Keratinocyte (primary cell): ENCODE results near the gene LIM2. TPM values are rescaled to one million over a fixed set of nuclear protein-coding genes. Genes with fewer than 3 reads are reported as not detected.

Experiments
- DNase-seq: peaks from one replicate; pipeline ENCODE4 v3.0.0-alpha.2; 2011; ENCODE audit warnings: low read depth, missing footprints, low spot score
- FAIRE-seq: peaks from 2 replicates; lab custom pipeline; 2011; peaks lifted over from hg19 to GRCh38; lab: Jason Lieb, UNC
- H2AFZ ChIP-seq: 2 replicates; pipeline ENCODE4 v1.6.0; 2012; ENCODE audit warnings: low read length, control low read depth, inconsistent platforms; ENCODE audit not compliant: control insufficient read depth
- H3K27ac ChIP-seq: 2 replicates; pipeline ENCODE4 v1.5.1; 2011; ENCODE audit warnings: low read length; ENCODE audit not compliant: control insufficient read depth, insufficient read depth
- H3K27me3 ChIP-seq: 3 replicates; pipeline ENCODE4 v1.6.0; 2011; ENCODE audit warnings: low read length; ENCODE audit not compliant: control insufficient read depth, insufficient read depth; ENCODE audit errors: extremely low read depth
- H3K36me3 ChIP-seq, 2 experiments: 2 replicates in 1 of 2; 3 replicates in 1 of 2; pipeline ENCODE4 v1.5.1; 2011; ENCODE audit warnings: low read length in 2 of 2, mild to moderate bottlenecking in 1 of 2; ENCODE audit not compliant: control insufficient read depth in 2 of 2, insufficient read depth in 2 of 2; ENCODE audit errors: extremely low read depth in 1 of 2
- H3K4me1 ChIP-seq: 3 replicates; pipeline ENCODE4 v1.5.1; 2011; ENCODE audit warnings: low read length; ENCODE audit not compliant: control insufficient read depth, insufficient read depth; ENCODE audit errors: extremely low read depth
- H3K4me2 ChIP-seq: 3 replicates; pipeline ENCODE4 v1.6.0; 2011; ENCODE audit warnings: low read depth, low read length; ENCODE audit not compliant: control insufficient read depth, insufficient read depth; ENCODE audit errors: extremely low read depth
- H3K4me3 ChIP-seq, 3 experiments: fragments of 200-600 bp in 1 of 3; sonication (generic) in 1 of 3; 2 replicates in 2 of 3; 3 replicates in 1 of 3; pipeline ENCODE4 v1.5.1; 2011 to 2016; ENCODE audit warnings: low read length in 3 of 3, mild to moderate bottlenecking in 3 of 3, control low read depth in 2 of 3, inconsistent platforms in 1 of 3, low read depth in 1 of 3, mixed read lengths in 1 of 3, mixed run types in 1 of 3, moderate library complexity in 1 of 3; ENCODE audit not compliant: control insufficient read depth in 2 of 3, insufficient read depth in 2 of 3; ENCODE audit errors: extremely low read depth in 1 of 3
- H3K79me2 ChIP-seq: 2 replicates; pipeline ENCODE4 v1.6.0; 2012; ENCODE audit warnings: low read length; ENCODE audit not compliant: control insufficient read depth, insufficient read depth
- H3K9ac ChIP-seq: 3 replicates; pipeline ENCODE4 v1.6.0; 2011; ENCODE audit warnings: low read length; ENCODE audit not compliant: control insufficient read depth, insufficient read depth; ENCODE audit errors: extremely low read depth
- H3K9me1 ChIP-seq: 3 replicates; pipeline ENCODE4 v1.6.0; 2011; ENCODE audit warnings: low read length; ENCODE audit not compliant: control insufficient read depth, insufficient read depth; ENCODE audit errors: extremely low read depth
- H3K9me3 ChIP-seq: 2 replicates; pipeline ENCODE4 v1.5.1; 2012; ENCODE audit warnings: low read depth, low read length; ENCODE audit not compliant: control insufficient read depth
- H4K20me1 ChIP-seq: 3 replicates; pipeline ENCODE4 v1.6.0; 2011; ENCODE audit warnings: low read length; ENCODE audit not compliant: control insufficient read depth, insufficient read depth; ENCODE audit errors: extremely low read depth
- EZH2 ChIP-seq: IDR thresholded peaks from one replicate; pipeline ENCODE4 v1.6.1; 2012; ENCODE audit warnings: inconsistent platforms, mild to moderate bottlenecking, low read length, moderate library complexity
- dilution Hi-C: fragments of 300-500 bp; cut with MboI; formaldehyde crosslinking; loops from one replicate; pipeline ENCODE4 v1.7.0; 2020; ENCODE audit warnings: low sequenced_read_pairs; ENCODE audit not compliant: extremely low pct_ligation_motif_present
- polyA plus RNA-seq, 5 experiments: library from polyadenylated mRNA; depleted of rRNA in 3 of 5; stranded (reverse) in 3 of 5; stranded (forward) in 1 of 5; unstranded in 1 of 5; fragments of >200 nt; gene quantifications; 1 replicate in 1 of 5; 2 replicates in 3 of 5; 3 replicates in 1 of 5; pipeline versions ENCODE4 v1.2.1 to v1.2.3, GENCODE V29; 2011 to 2012; ENCODE audit warnings: missing spikeins in 2 of 5, low read depth in 1 of 5, low replicate concordance in 1 of 5
- TF ChIP-seq, protein P1 (sequence below), 3 experiments: IDR thresholded peaks in 1 of 3; conservative IDR thresholded peaks in 1 of 3; optimal IDR thresholded peaks in 1 of 3; 2 replicates in 2 of 3; 3 replicates in 1 of 3; pipeline versions ENCODE3 to v1.5.1; 2011; ENCODE audit warnings: low read length in 3 of 3, mild to moderate bottlenecking in 3 of 3, moderate library complexity in 2 of 3, control low read depth in 1 of 3, inconsistent platforms in 1 of 3; ENCODE audit not compliant: insufficient read depth in 2 of 3; ENCODE audit errors: extremely low read depth in 1 of 3

The LIM2 gene
- polyA plus RNA-seq, 1 donor (not counting 4 experiments of a cell fraction or from before 2014, with no cell fraction given): not detected

DNA sequence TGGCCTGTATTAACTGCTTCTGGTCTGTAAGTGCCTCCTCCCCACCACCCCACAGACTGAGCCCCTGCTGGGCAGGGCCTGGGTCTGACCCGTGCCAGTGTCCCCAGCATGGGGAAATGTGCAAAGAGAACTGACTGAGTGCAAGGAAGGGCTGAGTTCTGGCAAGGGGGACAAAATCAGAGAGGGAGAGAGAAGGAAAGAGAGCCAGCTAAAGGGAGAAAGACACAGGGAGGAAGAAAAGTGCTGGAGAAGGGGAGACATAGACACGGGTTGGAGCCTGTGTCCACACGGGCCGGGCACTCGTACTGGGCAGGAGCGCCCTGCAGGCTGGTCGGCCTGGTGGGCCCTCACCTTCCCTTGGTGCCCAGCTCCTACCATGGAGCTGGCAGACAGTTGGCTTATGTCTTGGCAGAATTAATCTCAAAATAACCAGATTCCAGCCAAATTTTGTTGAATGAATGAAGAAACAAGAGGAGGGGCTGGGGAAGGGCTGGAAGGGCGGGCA is 16.5 kb downstream of the LIM2 start:
- no peak for FAIRE-seq
- dilution Hi-C loops: no loop called here

DNA sequence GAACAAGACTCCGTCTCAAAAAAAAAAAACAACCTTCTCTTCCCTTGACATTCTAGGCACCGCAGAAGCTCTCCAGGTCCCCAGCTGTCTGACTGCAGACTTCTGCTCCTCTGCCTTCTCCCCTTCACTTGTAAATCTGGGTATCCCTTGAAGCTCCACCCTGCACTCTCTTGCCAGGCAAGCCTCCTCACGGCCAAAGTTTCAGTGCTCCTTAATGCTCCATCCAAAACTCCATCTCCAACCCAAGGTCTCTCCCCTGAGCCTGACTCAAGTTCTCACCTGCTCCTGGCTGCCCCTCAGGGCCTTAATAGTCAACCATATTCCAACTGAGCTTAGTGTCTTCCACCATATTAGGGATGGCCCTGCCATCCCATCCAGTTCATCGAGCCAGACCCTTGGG is 17.5 kb downstream of the LIM2 start:
- H3K4me1 ChIP-seq: peaks cover 3% of the 10 kb centered on the region
- H4K20me1 ChIP-seq: no peaks in the 10 kb centered on the region
- H3K9me3 ChIP-seq: no peaks in the 10 kb centered on the region
- no peak overlapping the region for H2AFZ ChIP-seq
- H3K36me3 ChIP-seq: no peaks in the 10 kb centered on the region
- H3K27ac ChIP-seq: no peak overlapping the region
- H3K9me1 ChIP-seq: no peaks in the 10 kb centered on the region
- H3K4me2 ChIP-seq: no peak overlapping the region
- no peak for FAIRE-seq
- TF ChIP-seq, protein P1, sequence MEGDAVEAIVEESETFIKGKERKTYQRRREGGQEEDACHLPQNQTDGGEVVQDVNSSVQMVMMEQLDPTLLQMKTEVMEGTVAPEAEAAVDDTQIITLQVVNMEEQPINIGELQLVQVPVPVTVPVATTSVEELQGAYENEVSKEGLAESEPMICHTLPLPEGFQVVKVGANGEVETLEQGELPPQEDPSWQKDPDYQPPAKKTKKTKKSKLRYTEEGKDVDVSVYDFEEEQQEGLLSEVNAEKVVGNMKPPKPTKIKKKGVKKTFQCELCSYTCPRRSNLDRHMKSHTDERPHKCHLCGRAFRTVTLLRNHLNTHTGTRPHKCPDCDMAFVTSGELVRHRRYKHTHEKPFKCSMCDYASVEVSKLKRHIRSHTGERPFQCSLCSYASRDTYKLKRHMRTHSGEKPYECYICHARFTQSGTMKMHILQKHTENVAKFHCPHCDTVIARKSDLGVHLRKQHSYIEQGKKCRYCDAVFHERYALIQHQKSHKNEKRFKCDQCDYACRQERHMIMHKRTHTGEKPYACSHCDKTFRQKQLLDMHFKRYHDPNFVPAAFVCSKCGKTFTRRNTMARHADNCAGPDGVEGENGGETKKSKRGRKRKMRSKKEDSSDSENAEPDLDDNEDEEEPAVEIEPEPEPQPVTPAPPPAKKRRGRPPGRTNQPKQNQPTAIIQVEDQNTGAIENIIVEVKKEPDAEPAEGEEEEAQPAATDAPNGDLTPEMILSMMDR (optimal IDR thresholded peaks at IDR 0.05 in 1 of 3, IDR thresholded peaks at IDR 0.05 in 1 of 3, conservative IDR thresholded peaks at IDR 0.05 in 1 of 3; ENCODE audit: extremely low read depth in 1 of 3, insufficient read depth in 2 of 3, low read length in 3 of 3): no peak
- no peak for TF ChIP-seq EZH2
- H3K4me3 ChIP-seq: no peak overlapping the region
- DNase-seq: no peak
- peaks cover 6% of the 10 kb centered on the region for H3K79me2 ChIP-seq
- dilution Hi-C loops: no loop called here
- no peak overlapping the region for H3K9ac ChIP-seq
- H3K27me3 ChIP-seq: no peaks in the 10 kb centered on the region

More for the DNA sequence above, 16.5 kb downstream of the LIM2 start:
- H3K9me1 ChIP-seq: no peaks in the 10 kb centered on the region
- no peaks in the 10 kb centered on the region for H3K36me3 ChIP-seq
- H2AFZ ChIP-seq: no peak overlapping the region
- no peaks in the 10 kb centered on the region for H4K20me1 ChIP-seq
- H3K27me3 ChIP-seq: no peaks in the 10 kb centered on the region
- no peaks in the 10 kb centered on the region for H3K4me1 ChIP-seq
- TF ChIP-seq, protein P1 (optimal IDR thresholded peaks at IDR 0.05 in 1 of 3, IDR thresholded peaks at IDR 0.05 in 1 of 3, conservative IDR thresholded peaks at IDR 0.05 in 1 of 3; ENCODE audit: extremely low read depth in 1 of 3, insufficient read depth in 2 of 3, low read length in 3 of 3): no peak
- TF ChIP-seq EZH2: no peak
- no peak overlapping the region for H3K9ac ChIP-seq
- no peaks in the 10 kb centered on the region for H3K79me2 ChIP-seq
- DNase-seq: no peak
- H3K9me3 ChIP-seq: no peaks in the 10 kb centered on the region
- no peak overlapping the region for H3K4me2 ChIP-seq
- no peak overlapping the region for H3K27ac ChIP-seq
- no peak overlapping the region for H3K4me3 ChIP-seq
